GM21526 (cell line): ENCODE results near the gene CLIC6.
"Not testable (repeated sequence)": the region's sequence is repeated elsewhere in the genome, so short reads cannot be mapped to it uniquely, and the experiment has no call there.

Source experiments
- ATAC-seq: cut with Tn5 transposase; IDR thresholded peaks from one replicate; pipeline ENCODE4 v1.9.1; 2021; ENCODE audit warnings: moderate library complexity; ENCODE audit not compliant: unreplicated experiment, low FRiP score

The CLIC6 gene

DNA sequence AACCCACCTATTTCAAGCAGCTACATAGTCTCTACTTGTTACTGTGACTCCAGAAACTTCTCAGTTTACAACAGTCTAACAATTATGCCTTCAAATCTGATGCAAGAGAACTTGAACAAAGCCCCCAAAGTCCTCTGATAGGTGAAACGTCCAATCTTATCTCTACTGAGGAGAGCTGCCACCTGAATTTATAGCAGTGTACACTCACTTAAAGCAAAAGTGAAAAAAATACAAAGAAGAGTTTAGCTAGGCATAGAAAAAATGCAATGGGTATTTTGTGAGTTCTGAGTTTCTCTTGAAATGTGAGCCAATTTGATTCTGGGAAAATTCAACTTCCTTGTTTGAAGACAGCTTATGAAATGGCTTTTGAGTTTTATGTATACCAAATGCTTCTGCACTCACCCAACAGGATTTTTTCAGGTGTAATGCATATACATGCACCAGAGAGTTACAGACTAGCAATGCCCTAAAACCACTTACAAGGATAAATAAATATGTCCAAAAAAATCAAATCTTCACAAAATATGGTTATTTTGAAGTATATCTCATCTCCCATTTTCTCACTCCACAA, 17.8 kb upstream of the CLIC6 start:
- ATAC-seq: no peak

DNA sequence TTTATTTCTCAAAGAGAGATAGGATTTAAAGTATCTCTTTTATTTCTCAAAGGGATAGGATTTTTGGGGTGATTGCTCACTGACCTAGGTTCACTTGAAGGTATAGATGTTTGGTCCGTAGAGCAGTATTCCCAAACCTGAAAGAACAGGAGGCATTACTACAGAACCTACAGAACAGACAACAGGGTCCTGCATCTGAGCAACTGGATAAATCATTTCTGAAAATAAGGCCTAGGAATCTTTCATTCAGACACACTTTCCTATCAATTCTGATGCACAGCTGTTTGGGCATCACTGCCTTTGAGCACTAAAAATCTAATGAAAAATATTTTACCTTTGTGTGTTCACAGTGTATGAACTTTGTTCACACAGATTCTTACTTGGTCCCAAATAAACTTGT, 17.2 kb upstream of the CLIC6 start:
- ATAC-seq: no peak

DNA sequence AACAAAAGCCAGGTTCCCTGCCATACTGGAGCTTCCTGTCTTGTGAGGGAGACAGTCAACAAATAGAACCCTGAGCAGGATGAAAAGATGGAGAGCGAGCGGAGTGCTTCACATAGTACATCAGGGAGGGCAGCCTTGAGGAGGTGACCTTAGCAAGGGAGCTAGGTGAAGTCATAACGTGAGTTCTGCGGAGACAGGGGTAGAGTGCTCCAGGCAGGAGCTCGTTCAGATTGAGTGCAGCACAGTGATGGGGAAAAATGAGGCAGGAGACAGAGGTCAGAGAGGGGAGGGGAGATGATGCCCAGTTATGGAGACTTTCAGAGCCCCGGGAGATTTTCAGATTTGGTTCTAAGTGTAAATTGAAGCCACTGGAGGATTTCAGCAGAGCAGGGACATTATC, 15.3 kb upstream of the CLIC6 start:
- ATAC-seq: no peak

DNA sequence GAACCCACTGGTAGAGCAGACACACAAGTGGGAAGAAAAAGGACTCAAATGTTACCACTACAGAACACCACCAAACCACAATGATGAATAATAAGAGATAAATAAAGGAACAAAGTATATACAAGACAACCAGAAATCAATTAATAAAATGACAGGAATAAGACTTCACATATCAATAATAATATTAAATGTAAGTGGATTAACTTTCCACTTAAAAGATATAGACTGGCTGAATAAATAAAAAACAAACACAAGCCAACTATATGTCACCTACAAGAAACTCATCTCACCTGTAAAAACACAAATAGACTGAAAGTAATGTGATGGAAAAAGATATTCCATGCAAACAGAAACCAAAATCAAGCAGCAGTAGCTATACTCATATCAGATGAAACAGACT, 6.9 kb upstream of the CLIC6 start:
- ATAC-seq: no peak

DNA sequence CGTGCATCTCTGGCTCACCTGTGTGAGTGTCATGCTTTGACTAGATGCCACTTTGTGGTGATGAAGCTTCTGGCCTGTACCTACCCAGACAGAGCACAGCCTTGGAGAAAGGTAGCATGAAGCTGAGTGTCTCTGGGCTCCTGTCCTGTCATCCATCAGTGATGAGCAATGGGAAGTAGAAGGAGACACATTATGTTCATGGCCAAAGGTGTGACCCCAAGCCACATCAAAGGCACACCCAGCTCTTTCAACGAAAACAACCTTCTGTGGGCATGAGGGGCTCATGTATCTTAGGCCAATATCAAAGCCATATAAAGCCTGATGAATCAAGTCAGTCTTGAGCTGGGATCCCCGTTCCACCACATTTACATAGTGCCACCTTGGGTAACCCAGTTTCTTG, 1.0 kb upstream of the CLIC6 start:
- no peak for ATAC-seq

DNA sequence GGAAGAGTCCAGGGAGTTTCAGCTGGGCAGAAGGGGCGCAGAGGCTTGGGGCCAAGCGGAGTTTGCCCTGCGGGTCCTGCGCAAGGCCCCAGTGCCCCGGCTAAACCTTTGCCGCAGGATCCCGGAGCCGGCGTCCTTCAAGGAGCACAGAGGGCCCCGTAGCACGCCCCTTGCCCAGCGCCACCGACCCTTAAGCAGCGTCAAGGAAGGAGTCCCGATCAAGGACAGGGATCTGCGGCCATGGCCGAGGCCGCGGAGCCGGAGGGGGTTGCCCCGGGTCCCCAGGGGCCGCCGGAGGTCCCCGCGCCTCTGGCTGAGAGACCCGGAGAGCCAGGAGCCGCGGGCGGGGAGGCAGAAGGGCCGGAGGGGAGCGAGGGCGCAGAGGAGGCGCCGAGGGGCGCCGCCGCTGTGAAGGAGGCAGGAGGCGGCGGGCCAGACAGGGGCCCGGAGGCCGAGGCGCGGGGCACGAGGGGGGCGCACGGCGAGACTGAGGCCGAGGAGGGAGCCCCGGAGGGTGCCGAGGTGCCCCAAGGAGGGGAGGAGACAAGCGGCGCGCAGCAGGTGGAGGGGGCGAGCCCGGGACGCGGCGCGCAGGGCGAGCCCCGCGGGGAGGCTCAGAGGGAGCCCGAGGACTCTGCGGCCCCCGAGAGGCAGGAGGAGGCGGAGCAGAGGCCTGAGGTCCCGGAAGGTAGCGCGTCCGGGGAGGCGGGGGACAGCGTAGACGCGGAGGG, 520 bp downstream of the CLIC6 start:
- no peak for ATAC-seq

DNA sequence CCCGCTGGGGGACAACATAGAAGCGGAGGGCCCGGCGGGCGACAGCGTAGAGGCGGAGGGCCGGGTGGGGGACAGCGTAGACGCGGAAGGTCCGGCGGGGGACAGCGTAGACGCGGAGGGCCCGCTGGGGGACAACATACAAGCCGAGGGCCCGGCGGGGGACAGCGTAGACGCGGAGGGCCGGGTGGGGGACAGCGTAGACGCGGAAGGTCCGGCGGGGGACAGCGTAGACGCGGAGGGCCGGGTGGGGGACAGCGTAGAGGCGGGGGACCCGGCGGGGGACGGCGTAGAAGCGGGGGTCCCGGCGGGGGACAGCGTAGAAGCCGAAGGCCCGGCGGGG, 1.1 kb downstream of the CLIC6 start:
- ATAC-seq: not testable (repeated sequence)

DNA sequence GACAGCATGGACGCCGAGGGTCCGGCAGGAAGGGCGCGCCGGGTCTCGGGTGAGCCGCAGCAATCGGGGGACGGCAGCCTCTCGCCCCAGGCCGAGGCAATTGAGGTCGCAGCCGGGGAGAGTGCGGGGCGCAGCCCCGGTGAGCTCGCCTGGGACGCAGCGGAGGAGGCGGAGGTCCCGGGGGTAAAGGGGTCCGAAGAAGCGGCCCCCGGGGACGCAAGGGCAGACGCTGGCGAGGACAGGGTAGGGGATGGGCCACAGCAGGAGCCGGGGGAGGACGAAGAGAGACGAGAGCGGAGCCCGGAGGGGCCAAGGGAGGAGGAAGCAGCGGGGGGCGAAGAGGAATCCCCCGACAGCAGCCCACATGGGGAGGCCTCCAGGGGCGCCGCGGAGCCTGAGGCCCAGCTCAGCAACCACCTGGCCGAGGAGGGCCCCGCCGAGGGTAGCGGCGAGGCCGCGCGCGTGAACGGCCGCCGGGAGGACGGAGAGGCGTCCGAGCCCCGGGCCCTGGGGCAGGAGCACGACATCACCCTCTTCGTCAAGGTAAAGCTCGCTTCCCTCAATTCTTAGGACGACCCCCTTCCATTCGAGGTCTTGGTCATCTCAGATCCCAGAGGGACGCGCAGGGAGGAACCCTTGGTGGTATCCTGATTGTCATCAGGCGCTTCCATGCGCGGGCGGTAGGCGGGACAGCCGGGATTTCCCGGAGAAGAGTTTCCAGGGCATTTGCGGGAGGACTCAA, 1.6 kb downstream of the CLIC6 start:
- no peak for ATAC-seq

DNA sequence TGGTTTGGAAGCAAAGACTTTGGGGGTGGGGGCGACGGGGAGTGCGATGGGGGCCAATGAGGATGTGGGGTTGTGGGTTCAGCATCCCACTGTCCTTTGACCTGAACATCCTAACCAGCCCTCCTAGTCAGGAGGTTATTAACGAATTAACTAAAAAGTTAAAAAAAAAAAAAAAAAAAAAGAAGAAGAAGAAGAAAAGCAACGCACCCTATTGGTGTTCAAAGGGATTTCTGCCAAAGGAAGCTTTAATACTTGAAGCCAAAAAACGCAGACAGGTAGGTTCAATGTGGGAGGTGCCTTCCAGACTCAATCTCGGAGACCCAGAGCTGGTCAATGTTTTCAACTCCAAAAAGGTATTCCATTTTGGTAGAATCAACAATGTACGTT, 2.2 kb downstream of the CLIC6 start:
- ATAC-seq: no peak

DNA sequence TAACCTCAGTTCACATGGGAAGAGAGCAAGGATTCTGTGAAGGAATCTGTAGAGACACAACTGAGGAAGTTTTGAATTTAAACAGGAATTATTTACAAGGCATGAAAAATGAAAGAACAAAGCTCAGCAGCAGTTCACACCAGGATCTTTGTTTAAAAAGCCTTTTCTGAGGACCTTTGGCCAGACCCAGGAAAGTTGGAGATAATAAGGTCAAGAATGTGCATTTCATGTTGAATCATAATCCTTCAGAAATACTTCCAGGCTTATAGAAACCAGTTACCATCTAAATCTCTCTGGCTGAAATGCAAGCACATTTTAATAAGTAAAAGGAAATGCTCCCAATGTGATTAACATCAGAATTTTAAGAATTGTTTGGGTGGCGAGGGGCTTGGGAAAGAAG, 2.7 kb downstream of the CLIC6 start:
- ATAC-seq: no peak

DNA sequence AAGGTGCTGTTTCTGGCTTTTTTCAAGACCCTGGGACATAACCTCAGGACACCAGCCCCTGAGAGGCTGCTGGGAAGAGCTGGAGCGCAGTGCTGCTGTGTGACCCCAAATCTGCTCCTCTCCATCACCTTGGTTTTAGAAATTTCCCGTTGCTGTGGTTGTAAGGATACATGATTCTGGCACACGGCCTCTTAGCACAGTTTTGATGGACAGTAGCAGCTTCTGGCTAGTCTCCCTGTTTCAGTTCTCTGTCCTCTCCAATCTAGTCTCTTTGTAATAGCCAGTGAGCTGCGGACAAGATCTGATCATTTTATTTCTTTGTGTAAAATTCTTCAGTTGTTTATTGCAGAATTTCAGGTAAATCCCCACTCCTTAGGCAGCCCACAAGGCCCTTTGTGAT, 3.1 kb downstream of the CLIC6 start:
- ATAC-seq: no peak

DNA sequence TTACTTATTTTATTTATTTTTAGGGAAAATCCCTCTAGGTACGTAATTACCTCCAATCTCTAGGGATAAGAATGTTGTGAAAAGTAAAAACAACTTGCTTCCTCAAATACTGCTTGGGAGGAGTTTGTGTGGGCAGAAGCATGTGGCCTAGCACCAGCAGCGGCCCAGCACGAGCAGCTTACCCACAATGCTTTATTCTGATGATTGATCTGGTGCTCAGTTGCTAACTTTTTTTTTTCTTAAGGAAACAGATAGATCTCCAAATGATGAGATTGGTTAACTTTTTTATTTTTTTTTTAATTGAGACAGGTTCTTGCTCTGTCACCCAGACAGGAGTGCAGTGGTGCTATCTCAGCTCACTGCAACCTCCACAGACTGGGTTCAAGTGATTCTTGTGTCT, 4.2 kb downstream of the CLIC6 start:
- no peak for ATAC-seq

DNA sequence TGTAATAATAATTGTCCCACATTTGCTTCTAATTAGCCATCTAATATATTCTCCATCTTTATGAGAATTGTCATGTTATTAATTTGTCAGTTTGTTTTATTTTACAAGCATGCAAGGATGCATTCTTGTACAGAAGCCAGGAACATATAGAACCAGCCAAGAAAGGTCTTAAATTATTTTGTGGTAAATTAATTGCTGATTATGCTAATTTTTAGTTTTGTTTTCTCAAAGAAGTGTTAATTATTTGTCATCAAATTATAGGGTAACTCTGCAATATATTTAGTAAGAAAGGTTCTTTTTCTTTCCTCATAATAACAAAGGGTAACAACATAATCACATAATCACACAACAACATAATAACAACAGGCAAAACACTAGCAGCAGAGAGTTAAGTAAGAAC, 5.7 kb downstream of the CLIC6 start:
- ATAC-seq: no peak

DNA sequence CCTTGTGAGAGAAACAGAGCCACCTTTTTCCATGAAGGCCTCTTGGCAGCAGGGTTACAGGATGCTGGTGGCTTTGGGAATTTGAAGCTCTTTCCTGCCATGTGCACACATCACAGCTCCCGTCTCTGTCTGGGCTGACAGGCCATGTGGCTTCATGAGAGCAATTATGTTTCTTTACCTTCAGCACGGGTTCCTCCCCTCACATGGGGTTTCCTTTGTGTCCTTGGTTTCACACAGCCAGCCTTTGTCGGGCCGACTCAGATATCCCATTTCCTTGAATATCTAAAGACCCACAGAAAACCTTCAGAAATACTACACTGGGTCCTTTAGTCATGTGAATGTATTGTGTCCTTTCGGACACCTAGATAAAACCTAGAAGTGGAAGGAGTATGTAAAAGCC, 7.1 kb downstream of the CLIC6 start:
- no peak for ATAC-seq

DNA sequence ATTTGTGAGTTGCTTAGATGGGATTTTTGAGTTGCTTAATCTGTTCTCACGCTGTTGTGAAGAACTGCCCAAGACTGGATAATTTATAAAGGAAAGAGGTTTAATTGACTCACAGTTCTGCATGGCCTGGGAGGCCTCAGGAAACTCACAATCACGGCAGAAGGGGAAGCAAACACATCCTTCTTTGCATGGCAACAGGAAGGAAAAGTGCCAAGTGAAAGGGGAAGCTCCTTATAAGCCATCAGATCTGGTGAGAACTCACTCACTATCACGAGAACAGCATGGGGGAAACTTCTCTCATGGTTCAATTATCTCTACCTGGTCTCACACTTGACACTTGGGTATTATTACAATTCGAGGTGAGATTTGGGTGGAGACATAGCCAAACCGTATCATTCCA, 10.3 kb downstream of the CLIC6 start:
- no peak for ATAC-seq

DNA sequence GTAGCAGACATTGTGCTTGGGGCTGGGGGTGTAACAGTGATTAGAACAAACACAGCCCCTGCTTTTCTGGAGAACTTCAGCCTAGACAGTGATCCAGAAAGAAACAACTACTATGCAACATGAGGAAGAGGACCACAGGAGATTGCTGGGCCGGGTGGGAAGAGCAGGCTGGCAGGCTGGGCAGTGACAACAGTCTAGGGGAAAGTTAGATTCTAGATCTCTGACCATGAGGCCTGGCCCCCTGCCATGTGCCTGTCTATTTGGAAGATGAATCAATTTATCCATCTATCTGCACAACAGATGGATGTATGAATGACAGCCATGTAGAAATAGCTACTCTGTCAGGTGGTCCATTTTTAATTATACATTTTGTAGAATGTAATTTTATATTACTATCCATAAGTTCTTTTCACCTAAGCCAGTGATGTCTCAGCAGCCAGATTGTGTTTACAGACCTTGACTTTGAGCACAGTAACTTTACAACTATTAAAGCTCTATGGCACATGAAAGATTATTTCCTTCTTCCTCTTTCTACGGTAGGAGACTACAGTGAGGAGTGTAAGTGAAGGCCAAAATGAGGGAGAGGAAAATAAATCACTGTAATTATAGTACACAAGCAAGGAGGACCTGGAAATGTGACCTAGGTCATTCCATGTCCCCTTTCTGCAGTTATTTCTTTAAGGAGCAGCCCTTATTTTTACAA, 15.5 kb downstream of the CLIC6 start:
- ATAC-seq: no peak

DNA sequence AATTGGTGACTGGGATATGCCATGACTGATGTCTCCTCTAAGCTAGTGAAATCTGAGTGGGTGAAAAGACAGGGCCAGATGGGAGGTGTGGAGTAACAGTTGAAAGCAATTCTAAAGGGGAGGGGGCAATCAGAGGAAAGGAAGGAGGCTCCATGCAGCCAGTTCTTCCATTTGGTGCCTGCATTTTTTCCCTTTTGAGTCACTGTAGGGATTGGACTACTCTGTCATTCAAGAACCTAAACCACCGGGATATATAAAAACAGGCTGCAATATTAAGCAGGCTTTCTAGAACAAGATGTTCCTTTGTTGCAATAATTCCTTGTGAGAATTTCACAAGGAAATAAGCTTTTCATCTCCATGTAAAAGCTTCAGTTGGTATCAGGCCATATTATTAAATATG, 18.3 kb downstream of the CLIC6 start:
- no peak for ATAC-seq

DNA sequence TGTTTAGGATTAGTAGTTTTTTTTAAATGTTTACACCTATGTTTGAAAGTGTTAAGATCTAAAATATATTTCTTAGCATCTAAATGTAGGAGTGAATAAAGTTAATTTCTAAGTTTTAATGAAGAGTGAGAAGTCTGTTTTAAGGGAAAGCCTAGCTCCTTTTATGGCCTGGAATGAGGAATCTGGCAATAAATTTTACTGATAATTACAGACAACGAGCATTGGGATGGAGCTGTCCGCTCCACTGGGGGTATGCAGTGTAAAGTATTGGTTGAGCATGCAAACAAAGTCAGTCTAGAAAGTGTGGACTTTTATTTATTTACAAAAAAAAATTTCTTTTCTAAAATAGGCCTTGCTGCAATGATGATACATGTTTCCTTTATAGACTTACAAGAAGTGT, 19.0 kb downstream of the CLIC6 start:
- no peak for ATAC-seq

DNA sequence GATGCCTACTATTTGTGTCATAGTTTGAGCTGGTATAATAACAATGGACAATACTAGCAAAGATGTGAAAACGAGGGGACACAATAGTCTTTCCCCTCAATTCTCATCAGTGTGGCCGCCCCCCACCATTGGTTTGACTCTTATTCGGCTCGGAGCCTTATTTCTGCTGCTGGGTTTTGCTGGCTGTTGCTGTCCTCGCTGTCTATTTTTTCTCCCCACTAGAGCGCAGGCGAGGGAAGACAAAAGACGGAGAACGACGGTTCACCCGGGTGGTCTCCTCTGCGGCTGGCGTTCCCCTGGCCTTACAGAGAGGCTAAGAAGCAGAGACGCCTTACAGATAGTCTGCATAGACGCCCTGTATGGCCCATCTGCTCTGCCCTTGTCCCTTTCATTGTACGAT, 19.4 kb downstream of the CLIC6 start:
- ATAC-seq: no peak

DNA sequence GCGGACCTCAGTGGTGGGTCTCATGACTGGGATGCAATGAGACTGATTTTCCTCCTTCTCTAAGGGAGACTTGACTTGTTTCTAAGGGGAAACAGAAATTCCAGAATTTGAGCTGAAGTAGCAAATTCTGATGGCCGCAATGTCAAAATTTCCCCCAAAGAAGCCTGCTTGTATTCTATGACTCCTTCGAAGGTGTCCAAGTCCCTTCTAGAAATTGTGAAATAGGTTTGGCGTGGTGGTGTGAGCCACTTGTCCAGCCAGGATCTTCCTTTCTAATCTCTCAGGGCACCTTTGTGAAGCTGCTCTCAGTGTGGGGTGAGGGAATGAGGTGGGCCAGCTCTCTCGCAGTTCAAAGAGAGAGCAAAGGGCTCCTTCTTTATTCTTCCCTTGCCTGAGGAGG, 19.9 kb downstream of the CLIC6 start:
- ATAC-seq: no peak

DNA sequence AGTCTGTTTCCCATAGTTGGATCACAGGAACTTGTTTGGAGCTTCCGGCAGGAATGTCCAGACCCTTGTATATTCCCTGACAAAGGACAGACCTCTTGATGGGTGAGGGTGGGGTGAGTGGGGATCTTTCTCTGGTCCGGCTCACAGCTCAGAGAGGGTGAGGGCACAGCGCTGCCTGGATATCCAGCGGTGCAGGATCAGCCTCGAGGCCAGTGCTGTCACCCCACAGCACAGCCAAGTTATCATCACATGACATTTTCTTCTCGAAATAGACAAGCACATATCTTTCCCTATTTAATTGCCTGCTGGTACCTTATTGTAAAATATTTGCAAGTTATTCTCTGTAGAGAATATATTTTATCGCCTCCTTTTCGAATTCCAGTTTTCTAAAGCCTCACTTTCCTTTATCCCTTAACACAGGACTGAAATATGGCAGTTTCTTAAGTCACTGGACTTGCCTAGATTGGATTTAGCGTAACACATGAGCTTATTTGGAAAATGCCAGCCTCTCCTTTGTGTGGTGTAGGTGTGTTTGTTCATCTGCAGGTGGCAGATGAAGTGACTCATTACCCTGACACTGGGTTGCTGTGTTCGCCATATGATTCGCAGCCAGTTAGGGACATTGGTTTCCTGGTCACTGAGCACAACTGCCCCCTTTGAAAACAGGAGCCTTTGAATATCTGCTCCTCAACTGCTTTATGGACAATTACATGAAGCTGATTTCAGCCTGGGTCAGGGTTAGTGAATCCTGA, 21.4 kb downstream of the CLIC6 start:
- ATAC-seq: no peak
